Endodermal cell (in vitro differentiated cells): ENCODE data around the gene CPSF4L. TPM values are rescaled to one million over a fixed set of nuclear protein-coding genes. Genes with fewer than 3 reads are reported as not detected.

ENCODE experiments used
- DNase-seq: peaks from one replicate; pipeline ENCODE4 v3.0.0-alpha.2; 2017
- H3K27ac ChIP-seq: 2 replicates; pipeline ENCODE4 v1.5.1; 2013; ENCODE audit warnings: mild to moderate bottlenecking, low read depth, low read length, moderate library complexity
- H3K27me3 ChIP-seq: 2 replicates; pipeline ENCODE4 v1.6.1; 2013; ENCODE audit warnings: mild to moderate bottlenecking, low read length, moderate library complexity; ENCODE audit not compliant: insufficient read depth, control insufficient read depth, poor library complexity, severe bottlenecking
- H3K36me3 ChIP-seq: 2 replicates; pipeline ENCODE4 v1.7.0; 2013; ENCODE audit warnings: mild to moderate bottlenecking, low read length, moderate library complexity; ENCODE audit not compliant: control insufficient read depth, insufficient read depth
- H3K4me1 ChIP-seq: one replicate; pipeline ENCODE4 v1.7.0; 2013; ENCODE audit warnings: low read length; ENCODE audit not compliant: control insufficient read depth, insufficient read depth
- H3K4me3 ChIP-seq: 2 replicates; pipeline ENCODE4 v1.5.1; 2013; ENCODE audit warnings: mild to moderate bottlenecking, low read length, moderate library complexity
- H3K9ac ChIP-seq: 2 replicates; pipeline ENCODE4 v1.6.1; 2013; ENCODE audit warnings: mild to moderate bottlenecking, low read length, moderate library complexity; ENCODE audit not compliant: poor library complexity, severe bottlenecking; ENCODE audit errors: extremely low read depth
- H3K9me3 ChIP-seq: 2 replicates; pipeline ENCODE4 v1.6.1; 2013; ENCODE audit warnings: mild to moderate bottlenecking, low read length, moderate library complexity; ENCODE audit not compliant: control insufficient read depth
- H3K27ac Mint-ChIP-seq: 2 replicates; pipeline ENCODE4 v1.8.0; 2020; ENCODE audit warnings: mixed read lengths
- H3K27me3 Mint-ChIP-seq: 2 replicates; pipeline ENCODE4 v1.8.0; 2021; ENCODE audit warnings: mild to moderate bottlenecking, mixed read lengths; ENCODE audit not compliant: insufficient read depth
- H3K36me3 Mint-ChIP-seq: 2 replicates; pipeline ENCODE4 v1.8.0; 2020; ENCODE audit warnings: low read depth, mixed read lengths
- H3K4me1 Mint-ChIP-seq: 2 replicates; pipeline ENCODE4 v1.8.0; 2020; ENCODE audit warnings: mixed read lengths
- H3K4me3 Mint-ChIP-seq: 2 replicates; pipeline ENCODE4 v1.8.0; 2020; ENCODE audit warnings: mild to moderate bottlenecking, moderate library complexity, mixed read lengths
- H3K9me3 Mint-ChIP-seq: 2 replicates; pipeline ENCODE4 v1.8.0; 2020; ENCODE audit warnings: mild to moderate bottlenecking, mixed read lengths
- CTCF ChIP-seq: fragments of 200-600 bp; sonication (generic); conservative IDR thresholded peaks from 2 replicates; pipeline ENCODE4 v1.5.0; 2021; ENCODE audit warnings: antibody characterized with exemption, mild to moderate bottlenecking
- WGBS, 2 experiments: methylation state at CpG; one replicate each; pipeline versions ENCODE4 v1.1.5 to v1.1.7; 2013; ENCODE audit warnings: missing lambda C conversion rate in 2 of 2, mixed read lengths in 1 of 2; ENCODE audit not compliant: insufficient coverage in 1 of 2, insufficient read length in 1 of 2; 5-methylcytosine and 5-hydroxymethylcytosine counted together
- total RNA-seq, 2 donors: library from RNA; stranded (reverse); fragmentation: NEBNext Ultra II Directional in 1 of 2; extraction: Animal tissue kit (Norgen Biotek cat#: 25700) in 1 of 2; gene quantifications; 2 replicates in 1 of 2; 3 replicates in 1 of 2; pipeline ENCODE4 v1.2.1, GENCODE V29; 2021

Gene CPSF4L
- total RNA-seq, 2 donors from 2014 or later: 0.29 to 0.58 TPM

- Mint-ChIP-seq H3K27ac (no peak overlapping the region), H3K9me3 (no peaks in the 10 kb centered on the region), H3K4me3 (no peak overlapping the region), H3K36me3 (peaks cover 51% of the 10 kb centered on the region), H3K27me3 (no peaks in the 10 kb centered on the region), H3K4me1 (peaks cover 6% of the 10 kb centered on the region)
- no peak for DNase-seq
- no peak overlapping the region for H3K4me3 ChIP-seq
- peaks cover 51% of the 10 kb centered on the region for H3K36me3 ChIP-seq
- H3K27me3 ChIP-seq: no peaks in the 10 kb centered on the region
- WGBS, 2 experiments: 90 to 94% methylated on average over 6 to 13 of the region's 13 CpGs
- no peaks in the 10 kb centered on the region for H3K9me3 ChIP-seq
- H3K27ac ChIP-seq: no peak overlapping the region
- no peak for TF ChIP-seq CTCF
- H3K4me1 ChIP-seq: no peaks in the 10 kb centered on the region
- no peak overlapping the region for H3K9ac ChIP-seq
These were observed 49.9 kb downstream of the CPSF4L start for GRCh38 chr17:73211745-73212144.

- Histone ChIP-seq H3K27ac (no peak overlapping the region), H3K9me3 (no peaks in the 10 kb centered on the region), H3K4me1 (no peaks in the 10 kb centered on the region), H3K27me3 (no peaks in the 10 kb centered on the region), H3K9ac (no peak overlapping the region), H3K36me3 (peaks cover 65% of the 10 kb centered on the region), H3K4me3 (no peak overlapping the region)
- H3K9me3 Mint-ChIP-seq: no peaks in the 10 kb centered on the region
- no peak overlapping the region for H3K4me3 Mint-ChIP-seq
- peaks cover 57% of the 10 kb centered on the region for H3K36me3 Mint-ChIP-seq
- peaks cover 10% of the 10 kb centered on the region for H3K4me1 Mint-ChIP-seq
- TF ChIP-seq CTCF: peak; percentile 70
- no peak for DNase-seq
- H3K27me3 Mint-ChIP-seq: no peaks in the 10 kb centered on the region
- no peak overlapping the region for H3K27ac Mint-ChIP-seq
- 85 to 88% methylated on average over 6 to 8 of the region's 8 CpGs for WGBS, 2 experiments
These were observed 51.5 kb downstream of the CPSF4L start for GRCh38 chr17:73210002-73210678.

- Histone ChIP-seq H3K27ac (no peak overlapping the region), H3K4me3 (no peak overlapping the region), H3K36me3 (peaks cover 61% of the 10 kb centered on the region), H3K27me3 (no peaks in the 10 kb centered on the region), H3K4me1 (no peaks in the 10 kb centered on the region), H3K9ac (no peak overlapping the region), H3K9me3 (no peaks in the 10 kb centered on the region)
- WGBS, 2 experiments: 96 to 100% methylated on average over 7 to 13 of the region's 13 CpGs
- no peaks in the 10 kb centered on the region for H3K27me3 Mint-ChIP-seq
- peaks cover 58% of the 10 kb centered on the region for H3K36me3 Mint-ChIP-seq
- peaks cover 12% of the 10 kb centered on the region for H3K4me1 Mint-ChIP-seq
- no peaks in the 10 kb centered on the region for H3K9me3 Mint-ChIP-seq
- no peak for DNase-seq
- H3K27ac Mint-ChIP-seq: no peak overlapping the region
- no peak for TF ChIP-seq CTCF
- H3K4me3 Mint-ChIP-seq: no peak overlapping the region
These were observed 52.2 kb downstream of the CPSF4L start for GRCh38 chr17:73209436-73209835.
